ENCODE results near the gene UBE2H. TPM values are rescaled to one million over a fixed set of nuclear protein-coding genes. Genes with fewer than 3 reads are reported as not detected.

The UBE2H gene
- total and polyA plus RNA-seq, 2 experiments from 2014 or later: 73.4 to 98.9 TPM

GRCh38 chr7:129951226-129952085, 1.3 kb downstream of the UBE2H start:
- DNase-seq (ENCODE audit: low spot score): peak; percentile 46
- H4K20me1 ChIP-seq (ENCODE audit: insufficient read depth, poor library complexity, severe bottlenecking): peaks cover 18% of the 10 kb centered on the region
- WGBS (ENCODE audit: low lambda C conversion rate, missing lambda C conversion rate): 0% methylated on average over 8 of the region's 8 CpGs
- no peaks in the 10 kb centered on the region for H3K36me3 ChIP-seq (replicated peaks; ENCODE audit: insufficient read depth, low read depth)
- no peaks in the 10 kb centered on the region for H3K9me3 ChIP-seq (ENCODE audit: low read depth)
- H3K27ac ChIP-seq: peak overlapping the region; percentile 92
- no peak overlapping the region for H2AFZ ChIP-seq
- TF ChIP-seq EZH2phosphoT487 (IDR thresholded peaks at IDR 0.05; ENCODE audit: low read depth, severe bottlenecking, unreplicated experiment): no peak
- H3K9me2 ChIP-seq (replicated peaks; ENCODE audit: insufficient read depth): no peaks in the 10 kb centered on the region
- H3K79me2 ChIP-seq: peaks cover 53% of the 10 kb centered on the region
- H3K4me2 ChIP-seq: peak overlapping the region; percentile 78
- no peaks in the 10 kb centered on the region for H3K27me3 ChIP-seq
- H3K4me1 ChIP-seq (ENCODE audit: insufficient read depth): peaks cover 24% of the 10 kb centered on the region
- peak overlapping the region; percentile 85 for H3K4me3 ChIP-seq

GRCh38 chr7:129950933-129951225, 1.9 kb downstream of the UBE2H start:
- WGBS (ENCODE audit: low lambda C conversion rate, missing lambda C conversion rate): 11% methylated on average over 1 of the region's 1 CpG
- H3K9me2 ChIP-seq (replicated peaks; ENCODE audit: insufficient read depth): no peaks in the 10 kb centered on the region
- H3K79me2 ChIP-seq: peaks cover 59% of the 10 kb centered on the region
- H3K4me1 ChIP-seq (ENCODE audit: insufficient read depth): peaks cover 24% of the 10 kb centered on the region
- H3K36me3 ChIP-seq (replicated peaks; ENCODE audit: insufficient read depth, low read depth): no peaks in the 10 kb centered on the region
- H3K27me3 ChIP-seq: no peaks in the 10 kb centered on the region
- no peak for DNase-seq (ENCODE audit: low spot score)
- H3K9me3 ChIP-seq (ENCODE audit: low read depth): no peaks in the 10 kb centered on the region
- peak overlapping the region; percentile 78 for H3K4me2 ChIP-seq
- TF ChIP-seq EZH2phosphoT487 (IDR thresholded peaks at IDR 0.05; ENCODE audit: low read depth, severe bottlenecking, unreplicated experiment) (no peak), EZH2 (IDR thresholded peaks at IDR 0.05; ENCODE audit: borderline replicate concordance) (no peak), CTCF (IDR thresholded peaks at IDR 0.05; ENCODE audit: poor library complexity) (no peak)
- peaks cover 24% of the 10 kb centered on the region for H4K20me1 ChIP-seq (ENCODE audit: insufficient read depth, poor library complexity, severe bottlenecking)
- H3K4me3 ChIP-seq: peak overlapping the region; percentile 85
- no peak overlapping the region for H2AFZ ChIP-seq
- peak overlapping the region; percentile 92 for H3K27ac ChIP-seq

- H2AFZ ChIP-seq: no peak overlapping the region
- DNase-seq (ENCODE audit: low spot score): no peak
- no peaks in the 10 kb centered on the region for H3K9me2 ChIP-seq (replicated peaks; ENCODE audit: insufficient read depth)
- peaks cover 24% of the 10 kb centered on the region for H3K4me1 ChIP-seq (ENCODE audit: insufficient read depth)
- peak overlapping the region; percentile 78 for H3K4me2 ChIP-seq
- H3K79me2 ChIP-seq: peaks cover 64% of the 10 kb centered on the region
- peak overlapping the region; percentile 92 for H3K27ac ChIP-seq
- peak overlapping the region; percentile 85 for H3K4me3 ChIP-seq
- 6% methylated on average over 9 of the region's 9 CpGs for whole genome bisulfite sequencing (ENCODE audit: low lambda C conversion rate, missing lambda C conversion rate)
- H3K9me3 ChIP-seq (ENCODE audit: low read depth): no peaks in the 10 kb centered on the region
- peaks cover 29% of the 10 kb centered on the region for H4K20me1 ChIP-seq (ENCODE audit: insufficient read depth, poor library complexity, severe bottlenecking)
- no peaks in the 10 kb centered on the region for H3K27me3 ChIP-seq
- no peaks in the 10 kb centered on the region for H3K36me3 ChIP-seq (replicated peaks; ENCODE audit: insufficient read depth, low read depth)
- TF ChIP-seq EZH2phosphoT487 (IDR thresholded peaks at IDR 0.05; ENCODE audit: low read depth, severe bottlenecking, unreplicated experiment): no peak
- TF ChIP-seq CTCF (IDR thresholded peaks at IDR 0.05; ENCODE audit: poor library complexity): no peak
- no peak for TF ChIP-seq EZH2 (IDR thresholded peaks at IDR 0.05; ENCODE audit: borderline replicate concordance)
Measured at GRCh38 chr7:129950191-129950932, 2.4 kb downstream of the UBE2H start.
